GM20000 (cell line): Measurements from ENCODE around the gene FLYWCH2.
A peak's percentile ranks its signal among the peaks of the same experiment; 100 is the strongest.

ENCODE experiments used
- DNase-seq: peaks from one replicate; pipeline ENCODE4 v3.0.0; 2012; ENCODE audit warnings: low spot score
- TF ChIP-seq, protein P1 (sequence below): IDR thresholded peaks from 2 replicates; pipeline ENCODE4 v1.5.1; 2012; ENCODE audit warnings: mild to moderate bottlenecking, control low read depth; ENCODE audit errors: extremely low read depth, missing control alignments

FLYWCH2 gene

DNA sequence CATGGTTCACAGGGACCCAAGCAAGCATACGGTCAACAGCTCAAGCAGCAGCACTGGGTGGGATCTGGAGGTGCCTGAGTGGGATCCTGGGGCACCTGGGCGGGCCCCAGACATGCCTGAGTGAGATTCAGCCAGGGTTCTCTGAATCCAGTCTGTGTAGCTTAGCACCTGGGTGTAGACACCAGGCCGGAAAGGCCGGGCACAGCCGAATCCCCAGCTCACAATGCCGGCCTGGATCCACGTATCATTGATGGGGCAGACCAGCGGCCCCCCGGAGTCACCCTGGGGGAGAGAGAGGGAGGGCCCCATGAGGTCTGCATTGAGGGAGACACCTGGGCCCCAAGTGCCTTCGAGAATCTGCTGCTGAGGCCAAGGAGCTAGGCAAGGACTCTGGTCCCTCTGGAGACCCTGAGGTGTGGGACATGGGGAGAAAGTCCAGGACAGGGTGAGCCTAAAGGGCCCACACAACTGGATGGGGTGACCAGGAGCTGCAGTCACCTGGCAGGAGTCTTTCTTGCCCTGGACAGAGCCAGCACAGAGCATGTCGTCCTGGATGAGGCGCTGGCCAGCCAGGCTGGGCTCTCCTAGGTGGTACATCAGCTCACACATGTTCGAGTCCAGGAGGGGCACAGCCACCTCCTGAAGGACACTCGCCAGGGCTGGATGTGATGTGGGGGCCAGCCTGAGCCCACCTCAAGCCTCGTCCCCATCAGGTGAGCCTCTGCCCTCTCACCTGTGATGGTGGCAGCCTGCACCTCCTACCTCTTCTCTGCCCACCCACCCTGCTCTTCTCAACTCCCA lies 43.2 kb upstream of the FLYWCH2 start:
- DNase-seq, result no peak
- TF ChIP-seq, protein P1, sequence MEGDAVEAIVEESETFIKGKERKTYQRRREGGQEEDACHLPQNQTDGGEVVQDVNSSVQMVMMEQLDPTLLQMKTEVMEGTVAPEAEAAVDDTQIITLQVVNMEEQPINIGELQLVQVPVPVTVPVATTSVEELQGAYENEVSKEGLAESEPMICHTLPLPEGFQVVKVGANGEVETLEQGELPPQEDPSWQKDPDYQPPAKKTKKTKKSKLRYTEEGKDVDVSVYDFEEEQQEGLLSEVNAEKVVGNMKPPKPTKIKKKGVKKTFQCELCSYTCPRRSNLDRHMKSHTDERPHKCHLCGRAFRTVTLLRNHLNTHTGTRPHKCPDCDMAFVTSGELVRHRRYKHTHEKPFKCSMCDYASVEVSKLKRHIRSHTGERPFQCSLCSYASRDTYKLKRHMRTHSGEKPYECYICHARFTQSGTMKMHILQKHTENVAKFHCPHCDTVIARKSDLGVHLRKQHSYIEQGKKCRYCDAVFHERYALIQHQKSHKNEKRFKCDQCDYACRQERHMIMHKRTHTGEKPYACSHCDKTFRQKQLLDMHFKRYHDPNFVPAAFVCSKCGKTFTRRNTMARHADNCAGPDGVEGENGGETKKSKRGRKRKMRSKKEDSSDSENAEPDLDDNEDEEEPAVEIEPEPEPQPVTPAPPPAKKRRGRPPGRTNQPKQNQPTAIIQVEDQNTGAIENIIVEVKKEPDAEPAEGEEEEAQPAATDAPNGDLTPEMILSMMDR, result no peak

DNA sequence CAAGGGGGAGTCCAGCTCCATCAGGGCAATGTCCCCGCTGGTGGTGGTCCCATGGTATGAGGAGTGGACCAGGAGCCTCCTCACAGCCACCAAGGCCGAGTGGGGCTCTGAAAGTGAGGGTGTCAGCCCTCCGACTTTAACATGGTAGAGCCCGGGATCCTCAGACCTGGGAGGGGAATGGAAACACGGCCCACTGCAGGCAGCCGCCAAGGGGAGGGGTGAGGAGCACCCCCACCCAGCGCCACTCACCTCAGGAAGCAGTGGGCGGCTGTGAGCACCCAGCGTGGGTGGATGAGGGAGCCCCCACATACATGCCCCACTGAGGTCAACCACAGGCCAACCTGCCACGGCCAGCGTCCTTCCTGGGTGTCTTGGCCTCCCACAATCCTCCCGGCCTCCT lies 42.1 kb upstream of the FLYWCH2 start:
- TF ChIP-seq, protein P1, result no peak

DNA sequence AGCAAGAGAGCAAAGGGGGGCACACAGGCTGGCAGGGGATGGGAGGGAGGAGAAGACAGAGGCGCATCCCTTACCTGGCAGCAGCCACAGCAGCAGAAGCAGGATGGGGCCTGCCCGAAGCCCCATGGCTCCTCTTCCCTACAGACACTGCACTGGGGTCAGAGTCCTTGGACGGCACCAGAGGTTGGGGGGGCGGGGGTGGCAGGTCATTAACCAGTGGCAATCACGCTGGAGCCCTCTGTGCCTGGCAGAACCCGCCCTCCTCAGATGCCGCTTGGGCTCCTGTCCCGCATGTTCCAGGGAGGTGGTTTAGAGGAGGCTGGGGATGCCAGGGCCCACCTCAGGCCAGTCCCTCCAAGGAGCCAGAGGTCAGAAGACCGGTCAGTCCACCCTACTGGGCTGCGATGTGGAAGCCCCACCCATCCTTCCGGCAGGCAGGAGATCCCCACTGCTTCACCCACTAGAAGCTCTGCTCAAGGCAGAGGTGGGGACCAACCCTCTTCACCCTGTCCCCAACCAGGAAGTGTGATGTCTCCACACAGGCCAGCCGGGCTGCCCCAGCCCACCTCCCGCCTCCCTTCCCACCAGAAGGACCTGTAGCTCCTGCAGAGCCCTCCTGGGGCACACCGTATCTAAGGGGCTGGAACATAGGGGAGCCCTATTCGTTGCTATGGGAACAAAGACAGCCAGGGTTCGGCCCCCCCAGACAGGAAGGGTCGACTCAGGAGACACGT lies 41.2 kb upstream of the FLYWCH2 start:
- no peak for DNase-seq
- TF ChIP-seq, protein P1, result no peak

More for the DNA sequence above, 42.1 kb upstream of the FLYWCH2 start:
- DNase-seq, result no peak

DNA sequence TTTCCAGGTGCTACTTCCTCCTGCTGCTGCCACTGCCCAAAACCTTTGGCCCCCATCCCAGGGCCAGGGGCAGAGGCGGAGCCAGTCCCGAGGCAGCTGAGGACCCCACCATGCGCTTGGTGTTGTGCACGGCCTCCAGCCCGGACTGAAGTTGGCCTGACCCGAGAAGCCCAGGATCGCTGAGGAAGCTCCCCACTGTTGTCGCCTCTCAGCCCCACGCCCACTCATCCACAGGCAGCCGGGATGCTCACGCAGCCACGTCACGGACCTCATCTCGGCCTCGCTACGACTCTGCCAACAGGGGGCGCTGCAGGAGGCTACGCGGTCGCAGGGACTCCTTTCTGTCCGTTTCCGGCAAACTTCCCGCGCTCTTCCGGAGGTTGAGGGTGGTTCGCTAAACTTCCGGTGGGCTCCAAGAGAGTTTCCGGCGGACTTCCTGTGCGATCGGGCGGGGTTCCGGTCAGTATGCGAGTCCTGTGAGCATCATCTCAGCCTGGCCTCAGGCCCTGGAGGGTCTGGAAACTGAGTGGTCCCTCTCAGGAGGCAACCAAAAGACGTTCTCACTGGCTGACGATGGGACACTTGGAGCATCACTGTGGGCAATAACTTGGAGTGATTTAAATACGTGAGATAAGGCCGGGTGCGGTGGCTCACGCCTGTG lies 40.5 kb upstream of the FLYWCH2 start:
- DNase-seq, result peak; percentile 72
- TF ChIP-seq, protein P1, result peak; percentile 46

DNA sequence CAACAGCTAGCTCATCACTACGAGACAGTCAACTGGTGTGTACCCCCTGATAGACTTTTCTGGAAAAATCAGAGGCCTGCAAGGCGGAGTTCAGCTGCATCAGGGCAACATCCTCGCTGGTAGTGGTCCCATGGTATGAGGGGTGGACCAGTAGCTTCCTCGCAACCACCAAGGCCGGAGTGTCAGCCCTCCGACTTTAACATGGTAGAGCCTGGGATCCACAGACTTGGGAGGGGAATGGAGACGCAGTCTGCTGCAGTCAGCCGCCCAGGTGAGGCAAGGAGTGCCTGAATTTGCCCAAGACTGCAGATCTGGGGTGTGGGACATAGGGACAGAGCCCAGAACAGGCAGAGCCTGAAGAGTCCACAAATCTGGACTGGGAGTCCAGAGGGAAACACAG lies 39.5 kb upstream of the FLYWCH2 start:
- TF ChIP-seq, protein P1, result no peak
- DNase-seq, result no peak

DNA sequence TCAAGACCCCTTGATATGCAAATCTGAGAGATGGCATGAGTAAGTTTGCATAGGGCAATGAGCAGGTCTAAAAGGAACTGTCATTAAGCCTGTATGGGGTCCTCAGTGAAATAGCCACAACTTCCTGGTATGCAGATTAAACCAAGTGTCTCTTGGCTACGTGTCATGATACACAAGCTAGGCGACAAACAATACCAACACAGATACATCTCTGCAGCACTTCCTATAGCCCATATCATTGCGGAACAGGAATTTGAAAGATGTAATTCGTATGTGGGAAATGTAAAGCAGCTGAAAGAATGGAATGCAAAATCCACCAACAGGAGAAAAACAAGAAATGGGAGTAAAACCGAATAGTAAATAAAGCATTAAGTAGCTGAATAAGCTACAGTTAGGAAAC lies 37.9 kb upstream of the FLYWCH2 start:
- DNase-seq, result no peak
- TF ChIP-seq, protein P1, result no peak
